Measurements from ENCODE around the gene DPP10. TPM values are rescaled to one million over a fixed set of nuclear protein-coding genes. Genes with fewer than 3 reads are reported as not detected.

The DPP10 gene
- polyA plus RNA-seq, 3 donors: 9.9 to 13.1 (median 12.6) TPM

GRCh38 chr2:115635430-115635829 is 1193.0 kb downstream of the DPP10 start:
- no peak for DNase-seq (ENCODE audit: extremely low read depth in 1 of 11, low read depth in 9 of 11, low spot score in 4 of 11)

- DNase-seq (ENCODE audit: extremely low read depth in 1 of 11, low read depth in 9 of 11, low spot score in 4 of 11): no peak
Measured at GRCh38 chr2:115649731-115650130, 1207.3 kb downstream of the DPP10 start.

GRCh38 chr2:115650827-115651226 is 1208.4 kb downstream of the DPP10 start:
- DNase-seq (ENCODE audit: extremely low read depth in 1 of 11, low read depth in 9 of 11, low spot score in 4 of 11): no peak

GRCh38 chr2:115652652-115653051 is 1210.2 kb downstream of the DPP10 start:
- no peak for DNase-seq (ENCODE audit: extremely low read depth in 1 of 11, low read depth in 9 of 11, low spot score in 4 of 11)

- no peak for DNase-seq (ENCODE audit: extremely low read depth in 1 of 11, low read depth in 9 of 11, low spot score in 4 of 11)
Measured at GRCh38 chr2:115654362-115654761, 1211.9 kb downstream of the DPP10 start.

- no peak for DNase-seq (ENCODE audit: extremely low read depth in 1 of 11, low read depth in 9 of 11, low spot score in 4 of 11)
Measured at GRCh38 chr2:115678129-115678528, 1235.7 kb downstream of the DPP10 start.

- DNase-seq (ENCODE audit: extremely low read depth in 1 of 11, low read depth in 9 of 11, low spot score in 4 of 11): no peak
Measured at GRCh38 chr2:115684345-115684744, 1241.9 kb downstream of the DPP10 start.

- peak in 1 of 11 donors; percentile 8 for DNase-seq (ENCODE audit: extremely low read depth in 1 of 11, low read depth in 9 of 11, low spot score in 4 of 11)
Measured at GRCh38 chr2:115691409-115691808, 1249.0 kb downstream of the DPP10 start.

- DNase-seq (ENCODE audit: extremely low read depth in 1 of 11, low read depth in 9 of 11, low spot score in 4 of 11): no peak
Measured at GRCh38 chr2:115694651-115695050, 1252.2 kb downstream of the DPP10 start.

GRCh38 chr2:115733190-115733775 is 1290.8 kb downstream of the DPP10 start:
- DNase-seq (ENCODE audit: extremely low read depth in 1 of 11, low read depth in 9 of 11, low spot score in 4 of 11): no peak

- no peak for DNase-seq (ENCODE audit: extremely low read depth in 1 of 11, low read depth in 9 of 11, low spot score in 4 of 11)
Measured at GRCh38 chr2:115738111-115738510, 1295.7 kb downstream of the DPP10 start.

- no peak for DNase-seq (ENCODE audit: extremely low read depth in 1 of 11, low read depth in 9 of 11, low spot score in 4 of 11)
Measured at GRCh38 chr2:115739574-115739973, 1297.1 kb downstream of the DPP10 start.

- no peak for DNase-seq (ENCODE audit: extremely low read depth in 1 of 11, low read depth in 9 of 11, low spot score in 4 of 11)
Measured at GRCh38 chr2:115746151-115746550, 1303.7 kb downstream of the DPP10 start.

GRCh38 chr2:115757286-115757685 is 1314.8 kb downstream of the DPP10 start:
- no peak for DNase-seq (ENCODE audit: extremely low read depth in 1 of 11, low read depth in 9 of 11, low spot score in 4 of 11)

GRCh38 chr2:115763601-115764000 is 1321.2 kb downstream of the DPP10 start:
- DNase-seq (ENCODE audit: extremely low read depth in 1 of 11, low read depth in 9 of 11, low spot score in 4 of 11): no peak

- no peak for DNase-seq (ENCODE audit: extremely low read depth in 1 of 11, low read depth in 9 of 11, low spot score in 4 of 11)
Measured at GRCh38 chr2:115771516-115771915, 1329.1 kb downstream of the DPP10 start.

GRCh38 chr2:115774361-115774760 is 1331.9 kb downstream of the DPP10 start:
- DNase-seq (ENCODE audit: extremely low read depth in 1 of 11, low read depth in 9 of 11, low spot score in 4 of 11): no peak

- DNase-seq (ENCODE audit: extremely low read depth in 1 of 11, low read depth in 9 of 11, low spot score in 4 of 11): no peak
Measured at GRCh38 chr2:115779085-115779632, 1336.7 kb downstream of the DPP10 start.

- no peak for DNase-seq (ENCODE audit: extremely low read depth in 1 of 11, low read depth in 9 of 11, low spot score in 4 of 11)
Measured at GRCh38 chr2:115782286-115782685, 1339.8 kb downstream of the DPP10 start.

- no peak for DNase-seq (ENCODE audit: extremely low read depth in 1 of 11, low read depth in 9 of 11, low spot score in 4 of 11)
Measured at GRCh38 chr2:115796078-115796477, 1353.6 kb downstream of the DPP10 start.

- DNase-seq (ENCODE audit: extremely low read depth in 1 of 11, low read depth in 9 of 11, low spot score in 4 of 11): no peak
Measured at GRCh38 chr2:115807276-115807675, 1364.8 kb downstream of the DPP10 start.
